ENCODE data around the gene LGR6.
"Not testable (repeated sequence)": the region's sequence is repeated elsewhere in the genome, so short reads cannot be mapped to it uniquely, and the experiment has no call there.

GRCh38 chr1:202167054-202167453 lies 26.5 kb upstream of the LGR6 start:
- TF ChIP-seq CTCF, POLR2A (IDR thresholded peaks at IDR 0.05): not testable (repeated sequence)

All from suprapubic skin (tissue), 3 donors.